ENCODE results near the gene COL10A1.
"Not testable (repeated sequence)": the region's sequence is repeated elsewhere in the genome, so short reads cannot be mapped to it uniquely, and the experiment has no call there.

The COL10A1 gene

GRCh38 chr6:116120430-116120829, 5.5 kb downstream of the COL10A1 start:
- no peak for DNase-seq (ENCODE audit: low spot score)

GRCh38 chr6:116118608-116119007, 7.3 kb downstream of the COL10A1 start:
- no peak for DNase-seq (ENCODE audit: low spot score)

GRCh38 chr6:116115781-116116180, 10.2 kb downstream of the COL10A1 start:
- DNase-seq (ENCODE audit: low spot score), result no peak

GRCh38 chr6:116113386-116113785, 12.5 kb downstream of the COL10A1 start:
- DNase-seq (ENCODE audit: low spot score), result no peak

GRCh38 chr6:116111552-116112528, 14.1 kb downstream of the COL10A1 start:
- DNase-seq (ENCODE audit: low spot score), result peak; percentile 28

- DNase-seq (ENCODE audit: low spot score), result no peak
Measured at GRCh38 chr6:116108836-116109235, 17.1 kb downstream of the COL10A1 start.

GRCh38 chr6:116106146-116106545, 19.8 kb downstream of the COL10A1 start:
- no peak for DNase-seq (ENCODE audit: low spot score)

- no peak for DNase-seq (ENCODE audit: low spot score)
Measured at GRCh38 chr6:116105247-116105646, 20.7 kb downstream of the COL10A1 start.

GRCh38 chr6:116104636-116105035, 21.3 kb downstream of the COL10A1 start:
- no peak for DNase-seq (ENCODE audit: low spot score)

- DNase-seq (ENCODE audit: low spot score), result no peak
Measured at GRCh38 chr6:116102873-116103272, 23.1 kb downstream of the COL10A1 start.

- no peak for DNase-seq (ENCODE audit: low spot score)
Measured at GRCh38 chr6:116101790-116102189, 24.1 kb downstream of the COL10A1 start.

GRCh38 chr6:116101302-116101718, 24.6 kb downstream of the COL10A1 start:
- no peak for DNase-seq (ENCODE audit: low spot score)

- DNase-seq (ENCODE audit: low spot score), result peak; percentile 82
Measured at GRCh38 chr6:116100419-116101301, 25.3 kb downstream of the COL10A1 start, which contains the start of gene NT5DC1. Gene NT5DC1, plus strand, starts transcription at chr6:116100853. Its CDS starts 78 bp downstream, at chr6:116100931.

- DNase-seq (ENCODE audit: low spot score), result no peak
Measured at GRCh38 chr6:116099036-116099435, 26.9 kb downstream of the COL10A1 start.

GRCh38 chr6:116096979-116097816, 28.7 kb downstream of the COL10A1 start:
- DNase-seq (ENCODE audit: low spot score), result no peak

GRCh38 chr6:116096048-116096759, 29.7 kb downstream of the COL10A1 start:
- not testable (repeated sequence) for DNase-seq (ENCODE audit: low spot score)

GRCh38 chr6:116094041-116094440, 31.9 kb downstream of the COL10A1 start:
- no peak for DNase-seq (ENCODE audit: low spot score)

GRCh38 chr6:116090251-116090650, 35.7 kb downstream of the COL10A1 start:
- DNase-seq (ENCODE audit: low spot score), result no peak

- DNase-seq (ENCODE audit: low spot score), result no peak
Measured at GRCh38 chr6:116088946-116089345, 37.0 kb downstream of the COL10A1 start.

GRCh38 chr6:116087437-116088027, 38.4 kb downstream of the COL10A1 start:
- DNase-seq (ENCODE audit: low spot score), result no peak

- DNase-seq (ENCODE audit: low spot score), result no peak
Measured at GRCh38 chr6:116084284-116084683, 41.6 kb downstream of the COL10A1 start.

All from hematopoietic multipotent progenitor cell treated with erythropoietin and hydrocortisone succinate and interleukin-3 and kit ligand, for 15 days (in vitro differentiated cells).